Gastrocnemius medialis (tissue), 4 donors: ENCODE data around the gene IL18RAP. TPM values are rescaled to one million over a fixed set of nuclear protein-coding genes. Genes with fewer than 3 reads are reported as not detected.

Experiments used
- ATAC-seq, 2 donors: fragments of 150-250 bp; one replicate each; pipeline ENCODE4 v1.9.1; 2016
- DNase-seq, 2 donors: peaks; one replicate each; pipeline ENCODE4 v3.0.0-alpha.2; 2019
- H3K27ac ChIP-seq, 4 donors: fragments of 200-600 bp; sonication (generic); 1 replicate in 1 of 4; 2 replicates in 3 of 4; pipeline ENCODE4 v1.5.1; 2016 to 2018; ENCODE audit warnings: mild to moderate bottlenecking in 2 of 4, moderate library complexity in 1 of 4
- H3K27me3 ChIP-seq, 3 donors: fragments of 200-600 bp; sonication (generic) in 2 of 3; 1 replicate in 1 of 3; 2 replicates in 2 of 3; pipeline versions ENCODE4 v1.5.1 to v1.6.0; 2016 to 2019; ENCODE audit warnings: mild to moderate bottlenecking in 1 of 3, moderate library complexity in 1 of 3
- H3K36me3 ChIP-seq, 2 donors: fragments of 200-600 bp; sonication (generic) in 1 of 2; one replicate each; pipeline ENCODE4 v1.5.1; 2017 to 2018
- H3K4me1 ChIP-seq, 2 donors: fragments of 200-600 bp; sonication (generic) in 1 of 2; one replicate each; pipeline ENCODE4 v1.5.1; 2016 to 2017; ENCODE audit warnings: mild to moderate bottlenecking in 2 of 2
- H3K4me3 ChIP-seq, 4 donors: fragments of 200-600 bp; sonication (generic) in 3 of 4; 1 replicate in 1 of 4; 2 replicates in 3 of 4; pipeline ENCODE4 v1.5.1; 2016 to 2019; ENCODE audit warnings: mild to moderate bottlenecking in 2 of 4
- H3K9me3 ChIP-seq, 3 donors: fragments of 200-600 bp; sonication (generic) in 2 of 3; 1 replicate in 1 of 3; 2 replicates in 2 of 3; pipeline ENCODE4 v1.5.1; 2016 to 2019
- POLR2A ChIP-seq, 2 donors: fragments of 450-650 bp; IDR thresholded peaks; one replicate each; pipeline ENCODE4 v1.6.1; 2017; ENCODE audit warnings: antibody characterized with exemption in 2 of 2, mild to moderate bottlenecking in 2 of 2, moderate library complexity in 2 of 2
- in situ Hi-C, 4 donors: fragments of 200-750 bp; cut with MboI; loops; one replicate each; pipeline versions ENCODE4 v1.15.0 to v1.8.0; 2017; ENCODE audit warnings: low sequenced_read_pairs in 4 of 4
- intact Hi-C: fragments of 100-400 bp; cut with DNase I; formaldehyde crosslinking; loops from one replicate; pipeline ENCODE4 v1.15.1; 2023; ENCODE audit warnings: low total_unique reads
- total RNA-seq, 4 donors: library from RNA; depleted of rRNA; stranded (reverse); fragments of >200 nt; gene quantifications; one replicate each; pipeline versions ENCODE4 v1.1.0 to v1.2.3, GENCODE V29; 2016
- TF ChIP-seq, protein P1 (sequence below), 5 experiments: fragments of 450-650 bp in 3 of 5; fragments of 200-600 bp in 2 of 5; sonication (generic) in 2 of 5; IDR thresholded peaks in 4 of 5; conservative IDR thresholded peaks in 1 of 5; 1 replicate in 4 of 5; 2 replicates in 1 of 5; pipeline ENCODE4 v1.5.1; 2016 to 2019; ENCODE audit warnings: antibody characterized with exemption in 5 of 5, mild to moderate bottlenecking in 3 of 5, moderate library complexity in 3 of 5

IL18RAP gene
- total RNA-seq, 4 donors from 2014 or later, result 0.29 to 1.9 TPM; not detected in 2

DNA sequence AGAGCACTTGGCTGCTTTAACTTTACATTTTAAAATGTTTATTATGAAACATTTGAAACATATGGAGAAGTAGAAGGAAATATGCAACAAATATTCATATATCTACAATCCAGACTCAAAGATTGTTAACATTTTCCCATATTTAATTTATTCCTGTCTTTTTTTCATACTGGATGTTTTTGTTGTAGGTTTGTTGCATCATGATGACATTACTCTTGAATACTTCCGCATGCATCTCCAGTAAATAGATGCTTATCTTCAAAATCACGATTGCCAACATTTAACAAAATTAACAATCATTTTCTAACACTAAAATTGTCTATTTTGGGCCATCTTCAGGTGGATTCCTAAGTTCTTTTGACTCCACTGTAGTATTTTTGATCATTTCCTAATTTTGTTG, 21.1 kb upstream of the IL18RAP start:
- Histone ChIP-seq H3K27ac (no peak overlapping the region), H3K9me3 (no peaks in the 10 kb centered on the region), H3K4me1 (no peaks in the 10 kb centered on the region), H3K36me3 (no peaks in the 10 kb centered on the region), H3K27me3 (no peaks in the 10 kb centered on the region), H3K4me3 (no peak overlapping the region)
- TF ChIP-seq, protein P1, sequence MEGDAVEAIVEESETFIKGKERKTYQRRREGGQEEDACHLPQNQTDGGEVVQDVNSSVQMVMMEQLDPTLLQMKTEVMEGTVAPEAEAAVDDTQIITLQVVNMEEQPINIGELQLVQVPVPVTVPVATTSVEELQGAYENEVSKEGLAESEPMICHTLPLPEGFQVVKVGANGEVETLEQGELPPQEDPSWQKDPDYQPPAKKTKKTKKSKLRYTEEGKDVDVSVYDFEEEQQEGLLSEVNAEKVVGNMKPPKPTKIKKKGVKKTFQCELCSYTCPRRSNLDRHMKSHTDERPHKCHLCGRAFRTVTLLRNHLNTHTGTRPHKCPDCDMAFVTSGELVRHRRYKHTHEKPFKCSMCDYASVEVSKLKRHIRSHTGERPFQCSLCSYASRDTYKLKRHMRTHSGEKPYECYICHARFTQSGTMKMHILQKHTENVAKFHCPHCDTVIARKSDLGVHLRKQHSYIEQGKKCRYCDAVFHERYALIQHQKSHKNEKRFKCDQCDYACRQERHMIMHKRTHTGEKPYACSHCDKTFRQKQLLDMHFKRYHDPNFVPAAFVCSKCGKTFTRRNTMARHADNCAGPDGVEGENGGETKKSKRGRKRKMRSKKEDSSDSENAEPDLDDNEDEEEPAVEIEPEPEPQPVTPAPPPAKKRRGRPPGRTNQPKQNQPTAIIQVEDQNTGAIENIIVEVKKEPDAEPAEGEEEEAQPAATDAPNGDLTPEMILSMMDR (IDR thresholded peaks at IDR 0.05 in 4 of 5, conservative IDR thresholded peaks at IDR 0.05 in 1 of 5), result no peak
- no peak for TF ChIP-seq POLR2A (IDR thresholded peaks at IDR 0.05)
- intact Hi-C loops (no loop called here), in situ Hi-C loops (no loop called here)
- no peak for ATAC-seq
- no peak for DNase-seq

DNA sequence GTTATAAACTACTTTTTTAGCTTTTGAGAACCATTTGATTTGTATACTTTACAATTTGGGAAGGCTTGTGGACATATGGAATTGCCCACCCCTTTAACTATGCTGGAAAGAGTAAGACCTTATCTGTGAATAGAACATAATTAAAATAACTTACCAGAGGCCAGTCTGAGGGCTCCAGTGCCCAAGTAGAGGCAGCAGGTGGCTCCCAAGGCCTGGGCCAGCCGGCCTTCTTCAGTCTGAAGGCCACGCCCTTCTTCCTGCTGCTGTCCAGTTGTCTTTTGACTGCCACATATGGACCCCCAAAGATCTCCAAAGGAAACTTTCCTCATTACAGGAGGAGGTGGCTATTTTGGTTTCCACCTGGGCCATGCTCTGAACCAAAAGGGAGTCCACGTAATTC, 12.0 kb upstream of the IL18RAP start:
- H3K9me3 ChIP-seq, result no peaks in the 10 kb centered on the region
- no peaks in the 10 kb centered on the region for H3K27me3 ChIP-seq
- no peak overlapping the region for H3K27ac ChIP-seq
- intact Hi-C loops, result no loop called here
- TF ChIP-seq, protein P1 (IDR thresholded peaks at IDR 0.05 in 4 of 5, conservative IDR thresholded peaks at IDR 0.05 in 1 of 5), result no peak
- no peak for TF ChIP-seq POLR2A (IDR thresholded peaks at IDR 0.05)
- H3K4me1 ChIP-seq, result no peaks in the 10 kb centered on the region
- in situ Hi-C loops, result no loop called here
- H3K36me3 ChIP-seq, result no peaks in the 10 kb centered on the region
- no peak overlapping the region for H3K4me3 ChIP-seq
- DNase-seq (no peak), ATAC-seq (no peak)

DNA sequence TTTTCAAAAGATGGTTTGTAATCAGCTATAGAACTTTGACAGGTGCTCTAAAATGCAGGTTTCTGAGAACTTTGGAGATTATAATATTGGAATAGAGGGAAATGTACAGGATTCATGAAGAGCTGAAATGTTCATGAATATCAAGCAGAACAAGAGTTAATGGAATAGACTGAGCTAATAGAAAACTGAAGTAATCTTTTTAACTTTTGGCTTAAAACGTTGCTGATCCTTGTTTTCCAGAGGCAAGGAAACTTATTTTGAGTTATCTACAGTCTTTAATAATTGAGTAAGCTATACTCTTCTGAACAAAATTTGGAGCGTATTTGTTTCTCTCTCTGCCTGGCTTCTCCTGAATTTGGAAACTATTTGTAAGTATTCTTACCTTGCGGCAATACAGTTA, 10.8 kb upstream of the IL18RAP start:
- H3K4me3 ChIP-seq, result no peak overlapping the region

DNA sequence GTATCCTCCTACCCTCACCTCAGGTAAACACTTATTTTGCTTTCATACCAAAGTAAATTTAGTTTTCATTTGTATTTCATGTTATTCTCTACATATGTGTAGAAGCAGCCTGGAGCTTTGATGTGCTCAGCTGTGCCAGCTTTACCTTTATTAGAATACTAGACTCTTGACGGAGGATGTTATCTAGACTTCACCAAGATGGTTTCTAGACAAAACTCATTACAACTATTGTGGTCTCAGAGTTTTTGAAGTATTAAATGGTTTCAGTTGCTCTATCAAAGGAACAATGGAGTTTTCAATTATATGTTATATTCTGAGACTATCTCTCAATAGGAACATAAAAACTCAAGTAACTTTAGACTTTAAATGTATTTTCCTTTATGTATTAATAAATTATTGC, 5.0 kb upstream of the IL18RAP start:
- TF ChIP-seq POLR2A (IDR thresholded peaks at IDR 0.05), result no peak
- TF ChIP-seq, protein P1 (IDR thresholded peaks at IDR 0.05 in 4 of 5, conservative IDR thresholded peaks at IDR 0.05 in 1 of 5), result no peak
- Histone ChIP-seq H3K27ac (no peak overlapping the region), H3K27me3 (no peaks in the 10 kb centered on the region), H3K36me3 (no peaks in the 10 kb centered on the region), H3K9me3 (no peaks in the 10 kb centered on the region), H3K4me1 (no peaks in the 10 kb centered on the region), H3K4me3 (no peak overlapping the region)
- ATAC-seq (no peak), DNase-seq (no peak)
- in situ Hi-C loops, result no loop called here
- intact Hi-C loops, result no loop called here

More for the DNA sequence above, 10.8 kb upstream of the IL18RAP start:
- intact Hi-C loops (no loop called here), in situ Hi-C loops (no loop called here)
- no peak for DNase-seq
- H3K36me3 ChIP-seq, result no peaks in the 10 kb centered on the region
- no peak for ATAC-seq
- H3K27me3 ChIP-seq, result no peaks in the 10 kb centered on the region
- no peaks in the 10 kb centered on the region for H3K4me1 ChIP-seq
- H3K27ac ChIP-seq, result no peak overlapping the region
- TF ChIP-seq POLR2A (IDR thresholded peaks at IDR 0.05), result no peak
- TF ChIP-seq, protein P1 (IDR thresholded peaks at IDR 0.05 in 4 of 5, conservative IDR thresholded peaks at IDR 0.05 in 1 of 5), result no peak
- H3K9me3 ChIP-seq, result no peaks in the 10 kb centered on the region

GRCh38 chr2:102418421-102418961, 4.5 kb upstream of the IL18RAP start:
- Histone ChIP-seq H3K27ac (no peak overlapping the region), H3K9me3 (no peaks in the 10 kb centered on the region), H3K4me1 (no peaks in the 10 kb centered on the region), H3K27me3 (no peaks in the 10 kb centered on the region), H3K4me3 (no peak overlapping the region), H3K36me3 (no peaks in the 10 kb centered on the region)
- TF ChIP-seq POLR2A (IDR thresholded peaks at IDR 0.05), result no peak
- TF ChIP-seq, protein P1 (IDR thresholded peaks at IDR 0.05 in 4 of 5, conservative IDR thresholded peaks at IDR 0.05 in 1 of 5), result no peak
- intact Hi-C loops (no loop called here), in situ Hi-C loops (no loop called here)
- no peak for ATAC-seq
- DNase-seq, result no peak
